Chondrocyte (in vitro differentiated cells): Measurements from ENCODE around the gene MPDZ. TPM values are rescaled to one million over a fixed set of nuclear protein-coding genes. Genes with fewer than 3 reads are reported as not detected.

Experiments
- DNase-seq: peaks from one replicate; pipeline ENCODE4 v3.0.0; 2021; ENCODE audit warnings: mixed read lengths, low spot score
- H3K27ac Mint-ChIP-seq: one replicate; pipeline ENCODE4 v1.8.0; 2021; ENCODE audit warnings: mild to moderate bottlenecking, moderate library complexity, mixed read lengths; ENCODE audit not compliant: unreplicated experiment
- H3K27me3 Mint-ChIP-seq: 2 replicates; pipeline ENCODE4 v1.8.0; 2021; ENCODE audit warnings: low read depth, mixed read lengths
- H3K36me3 Mint-ChIP-seq: 2 replicates; pipeline ENCODE4 v1.8.0; 2021; ENCODE audit warnings: low read depth, mixed read lengths
- H3K4me1 Mint-ChIP-seq: 2 replicates; pipeline ENCODE4 v1.8.0; 2021; ENCODE audit warnings: low read depth, mild to moderate bottlenecking, mixed read lengths
- H3K4me3 Mint-ChIP-seq: one replicate; pipeline ENCODE4 v1.8.0; 2021; ENCODE audit warnings: mild to moderate bottlenecking, moderate library complexity, mixed read lengths; ENCODE audit not compliant: unreplicated experiment
- H3K9me3 Mint-ChIP-seq: 2 replicates; pipeline ENCODE4 v1.8.0; 2021; ENCODE audit warnings: low read depth, mixed read lengths
- CTCF ChIP-seq: fragments of 200-600 bp; sonication (generic); IDR thresholded peaks from 2 replicates; pipeline ENCODE4 v1.5.0; 2021; ENCODE audit warnings: antibody characterized with exemption, mild to moderate bottlenecking, moderate library complexity
- total RNA-seq: library from RNA; stranded (reverse); gene quantifications from 3 replicates; pipeline ENCODE4 v1.2.1, GENCODE V29; 2021

Gene MPDZ
- total RNA-seq, 1 donor from 2014 or later: 42.5 TPM

- H3K27me3 Mint-ChIP-seq: no peaks in the 10 kb centered on the region
- no peaks in the 10 kb centered on the region for H3K9me3 Mint-ChIP-seq
- no peak overlapping the region for H3K4me3 Mint-ChIP-seq
- no peak for TF ChIP-seq CTCF
- peaks cover 13% of the 10 kb centered on the region for H3K4me1 Mint-ChIP-seq
- DNase-seq: no peak
- no peak overlapping the region for H3K27ac Mint-ChIP-seq
- H3K36me3 Mint-ChIP-seq: peaks cover 24% of the 10 kb centered on the region
Measured at GRCh38 chr9:13189362-13189761, 90.1 kb downstream of the MPDZ start.

- H3K9me3 Mint-ChIP-seq: no peaks in the 10 kb centered on the region
- H3K4me1 Mint-ChIP-seq: peaks cover 28% of the 10 kb centered on the region
- H3K27ac Mint-ChIP-seq: no peak overlapping the region
- no peak for TF ChIP-seq CTCF
- DNase-seq: no peak
- H3K27me3 Mint-ChIP-seq: no peaks in the 10 kb centered on the region
- H3K36me3 Mint-ChIP-seq: peaks cover 20% of the 10 kb centered on the region
- H3K4me3 Mint-ChIP-seq: no peak overlapping the region
Measured at GRCh38 chr9:13186774-13187173, 92.7 kb downstream of the MPDZ start.

GRCh38 chr9:13186091-13186490 is 93.4 kb downstream of the MPDZ start:
- Mint-ChIP-seq H3K27me3 (no peaks in the 10 kb centered on the region), H3K4me1 (peaks cover 33% of the 10 kb centered on the region), H3K4me3 (no peak overlapping the region), H3K36me3 (peaks cover 17% of the 10 kb centered on the region), H3K9me3 (no peaks in the 10 kb centered on the region), H3K27ac (no peak overlapping the region)
- TF ChIP-seq CTCF: no peak
- no peak for DNase-seq

- H3K4me1 Mint-ChIP-seq: peaks cover 43% of the 10 kb centered on the region
- no peaks in the 10 kb centered on the region for H3K27me3 Mint-ChIP-seq
- no peaks in the 10 kb centered on the region for H3K9me3 Mint-ChIP-seq
- no peak for TF ChIP-seq CTCF
- no peak overlapping the region for H3K27ac Mint-ChIP-seq
- no peak for DNase-seq
- peaks cover 7% of the 10 kb centered on the region for H3K36me3 Mint-ChIP-seq
- no peak overlapping the region for H3K4me3 Mint-ChIP-seq
Measured at GRCh38 chr9:13181652-13182051, 97.8 kb downstream of the MPDZ start.

GRCh38 chr9:13179257-13179656 is 100.2 kb downstream of the MPDZ start:
- Mint-ChIP-seq H3K27ac (peak overlapping the region; percentile 64), H3K27me3 (no peaks in the 10 kb centered on the region), H3K4me1 (peaks cover 39% of the 10 kb centered on the region), H3K36me3 (peaks cover 16% of the 10 kb centered on the region), H3K9me3 (no peaks in the 10 kb centered on the region), H3K4me3 (no peak overlapping the region)
- DNase-seq: no peak
- no peak for TF ChIP-seq CTCF
